Heart right ventricle (tissue), 16 donors: ENCODE measurements around the gene MCRIP1. TPM values are rescaled to one million over a fixed set of nuclear protein-coding genes. Genes with fewer than 3 reads are reported as not detected.

ENCODE experiments used
- ATAC-seq, 8 donors: fragments of 200-7000 bp; cut with Tn5 transposase; one replicate each; pipeline ENCODE4 v1.9.1; 2020; ENCODE audit warnings: mild to moderate bottlenecking in 8 of 8, moderate library complexity in 8 of 8, moderate number of reproducible peaks in 1 of 8
- DNase-seq, 2 donors: peaks; one replicate each; pipeline ENCODE4 v3.0.0-alpha.2; 2020
- H3K27ac ChIP-seq, 10 donors: fragments of 200-600 bp; sonication (generic) in 2 of 10; one replicate each; pipeline versions ENCODE4 v1.5.0 to v1.8.0; 2020 to 2022; ENCODE audit warnings: mild to moderate bottlenecking in 3 of 10
- H3K27me3 ChIP-seq, 7 donors: fragments of 200-600 bp; one replicate each; pipeline ENCODE4 v1.8.0; 2021 to 2022; ENCODE audit warnings: mild to moderate bottlenecking in 2 of 7
- H3K36me3 ChIP-seq, 9 donors: fragments of 200-600 bp; sonication (generic) in 1 of 9; one replicate each; pipeline versions ENCODE4 v1.5.0 to v1.8.0; 2020 to 2022; ENCODE audit warnings: mild to moderate bottlenecking in 2 of 9
- H3K4me1 ChIP-seq, 9 donors: fragments of 200-600 bp; sonication (generic) in 1 of 9; one replicate each; pipeline versions ENCODE4 v1.5.0 to v1.8.0; 2020 to 2022; ENCODE audit warnings: mild to moderate bottlenecking in 4 of 9
- H3K4me3 ChIP-seq, 10 donors: fragments of 200-600 bp; sonication (generic) in 2 of 10; one replicate each; pipeline versions ENCODE4 v1.5.0 to v1.8.0; 2020 to 2022; ENCODE audit warnings: mild to moderate bottlenecking in 7 of 10, moderate library complexity in 2 of 10
- H3K9me3 ChIP-seq, 11 donors: fragments of 200-600 bp in 10 of 11; sonication (generic) in 2 of 11; one replicate each; pipeline versions ENCODE4 v1.5.0 to v1.8.0; 2013 to 2022; ENCODE audit warnings: mild to moderate bottlenecking in 2 of 11, control low read depth in 1 of 11, moderate library complexity in 1 of 11
- CTCF ChIP-seq, 9 donors: fragments of 200-600 bp; sonication (generic) in 2 of 9; IDR thresholded peaks; one replicate each; pipeline versions ENCODE4 v1.5.0 to v1.8.0; 2021 to 2022; ENCODE audit warnings: antibody characterized with exemption in 9 of 9, mild to moderate bottlenecking in 5 of 9, moderate library complexity in 1 of 9
- WGBS, 2 donors: extraction: QIAGEN DNeasy Blood & Tissue Kit; methylation state at CpG; one replicate each; pipeline ENCODE4 v1.1.7; 2013; ENCODE audit warnings: inconsistent platforms in 1 of 2; 5-methylcytosine and 5-hydroxymethylcytosine counted together
- intact Hi-C, 10 donors: fragments of 100-400 bp; cut with DNase I; formaldehyde crosslinking; loops; one replicate each; pipeline versions ENCODE4 v1.11.1 to v1.14.2; 2022
- polyA plus RNA-seq, 2 donors: library from polyadenylated mRNA; stranded (reverse); fragments of 200-250 nt; gene quantifications; one replicate each; pipeline ENCODE4 v1.2.3, GENCODE V29; 2013
- total RNA-seq, 10 donors: library from RNA; stranded (reverse); fragmentation: NEBNext Ultra II Directional in 3 of 10; extraction: Animal tissue kit (Norgen Biotek cat#: 25700) in 3 of 10; gene quantifications; one replicate each; pipeline versions ENCODE4 v1.2.1 to v1.2.4, GENCODE V29; 2021 to 2023
- donor health status: Arrhythmogenic right ventricular cardiomyopathy.
- donor health status: ischemic (EF 13 %, LVEDD 7.1; RV severe dilation, severe dysfunction).
- donor health status: healthy with polysubstance abuse.
- donor health status: DM: no; HTN: yes; CAD: no.
- donor health status: DM: no; HTN: no; CAD: no.
- donor health status: ischemic (EF 25% LVEDD 6.9; RV normal size, moderate dysfunction).
- donor health status: ischemic (EF 25% LVEDD 5.7; RV mildly dilated, moderate dysfunction).
- donor health status: healthy.
- donor health status: DM: yes; HTN: yes; CAD: no.
- donor health status: Ischemic cardiomyopathy.
- donor health status: ischemic (EF 35%, LVEDD 5.7; RV mildly dilated, moderate dysfunction).
- donor health status: nonischemic (EF 11% LVEDD 7.7; RV severe dilation, severe dysfunction).
- donor health status: DM: yes; HTN: yes; CAD: no.
- donor health status: PGD.
- donor health status: ischemic (EF 29% LVEDD 5.4; RV normal size, mild dysfunction).
- donor health status: nonischemic (EF 23%, LVEDD 6.1; RV moderate dilation, normal function).

MCRIP1 gene
- total and polyA plus RNA-seq, 12 donors: 75.1 to 239 (median 92.5) TPM

DNA sequence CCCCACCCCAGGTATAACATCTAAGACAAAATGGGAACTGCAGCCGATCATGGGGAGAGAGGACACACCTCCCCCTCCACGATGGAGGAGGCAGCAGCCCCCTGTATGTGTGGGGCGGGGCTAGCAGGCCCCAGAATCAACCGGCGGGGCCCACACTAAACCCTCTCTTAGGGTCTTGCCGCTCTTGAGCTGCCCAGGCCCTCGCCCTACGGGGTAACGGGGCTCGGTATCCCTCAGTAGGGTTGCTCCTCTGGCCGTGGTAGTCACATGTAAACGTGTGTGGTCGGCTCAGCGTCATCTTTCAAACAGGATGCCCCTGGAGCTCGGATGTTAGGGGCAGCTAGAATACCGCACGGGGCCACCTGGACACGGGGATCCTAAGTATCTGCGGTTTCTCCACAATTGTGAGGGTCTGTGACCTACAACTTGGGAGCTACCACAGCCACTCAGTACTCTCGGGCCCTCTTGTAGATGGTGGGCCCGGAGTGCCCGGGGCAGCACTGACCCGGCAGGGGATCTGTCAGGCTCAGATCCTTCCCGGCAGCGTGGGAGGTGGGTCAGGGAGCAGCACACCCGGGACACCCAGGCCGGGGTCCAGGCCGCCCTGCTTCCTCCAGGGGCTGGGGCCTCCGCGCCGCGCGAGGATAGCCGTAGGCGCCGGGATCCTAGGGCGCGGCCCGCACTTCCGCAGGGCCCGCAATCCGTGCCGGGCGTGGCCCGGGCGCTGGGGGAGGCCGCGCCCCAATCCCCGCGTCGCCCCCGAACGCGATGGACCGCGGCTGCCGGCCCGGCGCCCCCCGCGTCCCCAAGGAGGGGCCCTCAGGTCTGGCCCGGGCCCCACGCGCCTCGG, 37.3 kb upstream of the MCRIP1 start:
- intact Hi-C loops: loop anchor here in 1 of 10 donors (5.0 kb wide), 1 partner anchor 38 kb away; the partner anchor contains the start of gene MCRIP1
- ATAC-seq: peak; percentile 1 to 28 (median 8)
- peaks cover 0 to 43% (median 20%) of the 10 kb centered on the region in 9 donors for H3K36me3 ChIP-seq
- peaks cover 27 to 72% (median 55%) of the 10 kb centered on the region in 9 donors for H3K4me1 ChIP-seq
- H3K27ac ChIP-seq: peak overlapping the region; percentile 92 to 99 (median 98)
- peak overlapping the region; percentile 62 to 98 (median 85) for H3K4me3 ChIP-seq
- TF ChIP-seq CTCF (IDR thresholded peaks at IDR 0.05): no peak
- no peaks in the 10 kb centered on the region for H3K9me3 ChIP-seq
- DNase-seq: peak; percentile 35 to 45
- no peaks in the 10 kb centered on the region for H3K27me3 ChIP-seq
- 2 to 3% methylated on average over 65 of the region's 65 CpGs for WGBS, 2 donors

DNA sequence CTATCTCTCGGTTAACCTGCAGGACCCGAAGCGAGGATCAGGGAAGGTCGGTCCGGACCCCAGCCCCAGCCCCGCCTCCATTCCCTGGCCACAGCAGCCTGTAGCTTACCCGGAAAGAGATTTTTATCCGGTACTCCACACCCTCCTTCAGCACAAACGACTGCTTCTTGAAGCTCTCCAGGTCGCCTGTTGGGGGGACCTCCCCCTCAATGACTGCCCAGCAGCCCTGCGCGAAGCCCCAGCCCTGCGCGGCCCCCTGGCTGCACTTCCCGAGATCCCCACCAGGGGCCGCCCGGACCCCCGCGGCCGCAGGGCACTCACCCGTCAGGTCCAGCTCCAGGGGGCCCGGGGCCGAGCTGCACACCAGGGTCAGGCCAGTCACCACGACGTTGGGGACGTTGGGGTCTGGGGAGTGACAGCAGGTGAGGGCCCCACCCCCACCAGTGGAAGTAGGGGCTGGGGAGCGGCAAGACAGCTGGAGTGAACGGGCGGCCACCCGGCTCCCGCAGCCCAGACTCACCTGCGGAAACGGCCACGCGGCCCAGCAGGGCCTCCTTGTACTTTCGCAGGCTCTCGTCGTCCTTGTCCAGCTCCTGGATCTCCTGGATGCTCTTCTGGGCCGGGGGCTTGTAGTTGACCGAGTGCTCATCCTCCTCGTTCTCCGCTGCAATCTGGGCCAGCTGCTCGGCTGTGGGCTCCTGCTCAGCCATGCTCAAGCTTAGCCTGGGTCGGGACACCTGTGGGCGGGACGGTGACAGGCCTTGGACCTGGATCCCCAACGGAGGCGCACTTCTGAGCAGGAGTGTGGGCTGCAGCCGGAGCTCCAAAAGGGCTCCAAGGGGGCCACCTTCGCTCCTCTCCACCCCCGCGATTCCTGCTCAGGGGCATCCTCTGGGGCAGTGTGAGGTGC, 36.4 kb upstream of the MCRIP1 start:
- no peaks in the 10 kb centered on the region for H3K27me3 ChIP-seq
- intact Hi-C loops: loop anchor here in 1 of 10 donors (5.0 kb wide), 1 partner anchor 37 kb away; the partner anchor contains the start of gene MCRIP1
- peak in 7 of 8 donors; percentile 3 to 31 (median 20) for ATAC-seq
- peak; percentile 24 to 58 for DNase-seq
- peak overlapping the region in 9 of 10 donors; percentile 92 to 99 (median 99) for H3K27ac ChIP-seq
- 33 to 39% methylated on average over 52 of the region's 52 CpGs for WGBS, 2 donors
- H3K4me3 ChIP-seq: peak overlapping the region; percentile 62 to 98 (median 85)
- H3K4me1 ChIP-seq: peaks cover 27 to 77% (median 55%) of the 10 kb centered on the region in 9 donors
- peak; percentile 82 to 92 (median 88) for TF ChIP-seq CTCF (IDR thresholded peaks at IDR 0.05)
- H3K9me3 ChIP-seq: no peaks in the 10 kb centered on the region
- peaks cover 0 to 51% (median 20%) of the 10 kb centered on the region in 9 donors for H3K36me3 ChIP-seq

- peak in 1 of 2 donors; percentile 24 for DNase-seq
Measured at GRCh38 chr17:81868674-81869220, 35.7 kb upstream of the MCRIP1 start.

More at GRCh38 chr17:81868674-81869220, 35.7 kb upstream of the MCRIP1 start:
- WGBS, 2 donors: 56 to 59% methylated on average over 28 to 30 of the region's 30 CpGs
- Histone ChIP-seq H3K9me3 (no peaks in the 10 kb centered on the region), H3K36me3 (peaks cover 0 to 51% (median 20%) of the 10 kb centered on the region in 9 donors), H3K4me1 (peaks cover 27 to 83% (median 60%) of the 10 kb centered on the region in 9 donors), H3K27ac (peak overlapping the region in 8 of 10 donors; percentile 92 to 99 (median 99)), H3K4me3 (peak overlapping the region in 3 of 10 donors; percentile 71 to 98 (median 94)), H3K27me3 (no peaks in the 10 kb centered on the region)
- no peak for TF ChIP-seq CTCF (IDR thresholded peaks at IDR 0.05)
- intact Hi-C loops: no loop called here
- ATAC-seq: peak in 2 of 8 donors; percentile 0 to 1
